GM18873 (cell line): ENCODE results near the gene DKKL1.
"Not testable (repeated sequence)": the region's sequence is repeated elsewhere in the genome, so short reads cannot be mapped to it uniquely, and the experiment has no call there.

Source experiments
- ATAC-seq: cut with Tn5 transposase; IDR thresholded peaks from one replicate; pipeline ENCODE4 v1.9.1; 2021; ENCODE audit warnings: mild to moderate bottlenecking, moderate library complexity, moderate number of reproducible peaks; ENCODE audit not compliant: unreplicated experiment, low FRiP score

Gene DKKL1

DNA sequence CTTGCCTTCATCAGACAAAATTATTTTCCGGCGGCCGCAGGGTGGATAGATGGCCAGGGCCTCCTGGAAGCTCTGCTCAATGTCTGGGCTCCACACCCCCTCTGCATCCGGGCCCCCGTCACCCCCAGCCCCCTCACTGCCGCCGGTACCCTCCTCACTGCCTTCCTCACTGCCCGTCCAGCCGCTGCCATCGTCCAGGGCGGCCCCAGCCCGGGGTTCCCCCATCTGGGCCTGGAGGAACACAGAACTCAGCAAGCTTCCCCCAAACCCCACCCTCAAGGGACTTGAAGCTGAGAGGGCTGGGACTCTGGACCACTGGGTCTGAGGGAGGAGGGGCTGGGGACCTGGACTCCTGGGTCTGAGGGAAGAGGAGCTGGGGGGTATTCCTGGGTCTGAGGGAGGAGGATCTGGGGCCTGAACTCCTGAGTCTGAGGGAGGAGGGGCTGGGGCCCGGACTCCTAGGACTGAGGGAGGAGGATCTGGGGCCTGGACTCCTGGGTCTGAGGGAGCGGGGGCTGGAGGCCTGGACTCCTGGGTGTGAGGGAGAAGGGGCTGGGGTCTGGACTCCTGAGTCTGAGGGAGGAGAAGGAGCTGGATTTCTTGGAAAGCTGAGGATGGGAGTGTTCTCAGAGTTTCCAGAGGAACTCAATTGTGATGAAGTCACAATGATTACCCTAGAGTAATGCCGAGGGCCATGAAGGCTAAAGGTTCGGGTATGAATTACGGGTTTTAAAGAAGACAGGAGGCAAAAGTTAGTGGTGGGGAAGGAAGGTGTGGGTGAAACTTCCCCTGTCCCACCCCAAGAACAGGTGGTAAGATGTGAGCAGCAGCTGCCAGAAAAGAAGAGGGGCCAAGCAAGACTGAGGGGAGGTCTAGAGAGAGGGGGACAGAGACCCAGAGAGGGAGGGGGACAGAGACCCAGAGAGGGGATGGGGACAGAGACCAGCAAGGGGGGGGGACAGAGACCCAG, 3.5 kb upstream of the DKKL1 start:
- ATAC-seq = no peak

DNA sequence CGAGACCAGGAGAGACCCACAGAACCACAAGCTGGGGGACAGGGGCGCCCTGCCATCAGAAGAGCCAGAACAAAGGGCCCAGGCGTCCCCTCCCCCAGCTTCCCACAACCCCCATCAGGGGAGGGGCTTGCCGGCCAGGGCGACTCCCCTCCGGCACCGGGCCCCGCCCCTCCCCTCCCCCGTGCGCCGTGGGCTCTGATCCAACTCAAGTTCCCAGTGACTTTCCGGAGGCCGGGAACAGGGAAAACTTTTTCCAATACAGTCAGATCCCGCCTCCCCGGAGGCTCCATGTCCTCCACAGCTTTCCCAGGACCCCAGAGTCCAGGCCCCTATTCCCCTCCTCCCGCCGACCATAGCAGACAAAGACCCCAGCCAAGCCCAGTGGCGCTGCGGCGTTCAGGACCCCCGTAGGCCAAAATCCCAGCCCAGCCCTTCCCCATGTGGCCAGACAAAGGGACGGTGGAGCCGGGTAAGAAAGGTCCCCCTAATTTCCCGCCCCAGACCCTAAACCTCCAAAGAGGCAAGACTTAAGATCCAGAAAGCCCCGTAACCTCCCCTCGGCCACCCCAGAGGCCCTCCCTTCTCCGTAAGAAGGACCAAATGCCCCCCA, 2.1 kb upstream of the DKKL1 start:
- no peak for ATAC-seq

DNA sequence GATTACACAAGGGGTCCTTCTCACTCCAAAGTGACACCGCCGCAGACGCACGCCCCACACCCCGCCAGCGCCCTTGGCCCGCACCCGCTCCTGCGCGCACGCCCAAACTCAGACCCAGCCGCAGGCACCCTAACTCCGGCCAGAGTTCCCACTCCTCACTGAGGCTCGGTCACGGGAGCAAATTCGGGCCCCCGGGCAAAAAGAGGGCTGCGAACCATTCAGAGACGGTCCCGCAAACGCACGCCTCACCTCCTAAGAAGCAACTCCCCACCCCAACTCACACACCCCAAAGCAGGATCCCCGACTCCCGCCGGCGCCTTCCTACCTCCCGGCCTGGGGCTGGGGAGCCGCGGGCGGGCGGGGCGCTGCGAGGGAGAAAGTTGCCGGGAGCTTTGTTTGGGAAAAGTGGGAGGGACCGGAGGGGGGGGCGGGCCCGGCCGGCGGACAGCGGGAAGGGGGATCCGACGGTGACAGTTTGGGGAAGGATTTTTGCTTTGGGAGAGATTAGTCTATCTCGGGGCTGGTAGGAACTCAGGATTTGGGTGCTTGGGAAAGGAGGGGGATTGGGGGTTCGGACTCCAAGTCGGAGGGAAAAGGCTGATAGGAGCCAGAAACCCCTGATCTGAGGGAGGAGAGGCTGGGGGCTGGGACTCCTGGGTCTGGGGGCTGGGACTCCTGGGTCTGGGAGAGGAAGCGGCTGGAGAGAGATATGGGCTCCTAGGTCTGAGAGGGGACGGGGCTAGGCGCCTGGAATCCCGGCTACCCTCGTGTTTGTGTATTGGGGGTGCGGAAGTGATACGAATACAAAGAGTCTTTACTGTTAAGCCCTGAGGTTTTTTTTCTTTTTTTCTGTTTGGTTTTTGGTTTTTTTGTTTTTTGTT, 1.4 kb upstream of the DKKL1 start, which contains the start of gene TEAD2:
TEAD2 (minus strand) TSS at position 369 of the 881 bp plus-strand sequence. CDS start 2,341 bp downstream, outside the sequence.
- ATAC-seq = no peak

DNA sequence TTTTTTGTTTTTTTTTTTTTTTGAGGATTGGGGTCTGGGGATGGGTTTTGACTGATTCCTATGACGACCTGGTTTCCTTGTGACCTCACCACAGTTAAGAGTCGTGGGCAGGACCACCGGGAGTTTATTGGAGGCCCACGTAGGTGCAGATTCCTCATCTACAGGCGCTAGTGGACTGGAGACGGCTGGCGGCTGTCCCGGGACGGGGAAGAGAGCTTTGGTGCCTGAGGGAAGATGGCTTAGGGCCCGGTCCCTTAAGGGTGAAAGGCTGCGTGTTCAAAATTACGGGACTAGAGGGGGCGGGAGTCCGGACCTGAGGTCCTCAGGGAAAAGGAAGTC, 779 bp upstream of the DKKL1 start:
- no peak for ATAC-seq

DNA sequence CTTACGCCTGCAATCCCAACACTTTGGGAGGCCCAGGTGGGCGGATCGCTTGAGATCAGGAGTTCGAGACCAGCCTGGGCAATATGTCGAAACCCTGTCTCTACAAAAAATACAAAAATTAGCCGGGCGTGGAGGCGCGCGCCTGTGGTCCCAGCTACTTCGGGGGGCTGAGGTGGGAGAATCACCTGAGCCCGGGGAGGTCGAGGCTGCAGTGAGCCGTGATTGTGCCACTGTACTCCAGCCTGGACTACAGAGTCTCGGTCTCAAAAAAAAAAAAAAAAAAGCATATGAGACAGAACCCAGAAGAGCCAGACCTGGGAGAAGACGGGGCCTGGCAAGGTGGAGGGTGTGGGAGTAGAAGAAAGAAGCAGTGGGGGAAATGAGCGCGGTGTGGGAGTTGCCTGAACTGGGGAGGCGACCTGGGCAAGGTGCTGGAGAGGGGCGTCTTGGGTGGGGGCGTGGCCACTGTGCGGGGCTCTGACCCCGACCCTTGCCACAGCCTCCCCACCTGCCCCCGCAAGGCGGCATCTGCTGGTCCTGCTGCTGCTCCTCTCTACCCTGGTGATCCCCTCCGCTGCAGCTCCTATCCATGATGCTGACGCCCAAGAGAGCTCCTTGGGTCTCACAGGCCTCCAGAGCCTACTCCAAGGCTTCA, 533 bp downstream of the DKKL1 start:
- ATAC-seq = no peak

DNA sequence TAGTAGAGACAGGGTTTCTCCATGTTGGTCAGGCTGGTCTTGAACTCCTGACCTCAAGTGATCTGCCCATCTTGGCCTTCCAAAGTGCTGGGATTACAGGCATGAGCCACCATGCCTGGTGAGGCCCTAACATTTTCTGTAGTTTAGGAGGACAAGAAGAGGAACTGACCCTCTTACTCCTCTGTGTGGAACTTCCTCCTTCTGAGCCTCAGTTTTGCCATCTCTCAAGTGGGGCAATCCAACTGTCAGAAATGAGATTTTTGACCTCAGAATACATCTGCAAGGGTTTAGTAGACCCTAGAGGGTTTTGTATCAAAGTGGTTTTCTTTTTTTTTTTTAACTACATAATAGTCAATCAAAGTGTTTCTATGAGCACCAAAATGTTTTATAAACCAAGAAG, 2.4 kb downstream of the DKKL1 start:
- no peak for ATAC-seq

DNA sequence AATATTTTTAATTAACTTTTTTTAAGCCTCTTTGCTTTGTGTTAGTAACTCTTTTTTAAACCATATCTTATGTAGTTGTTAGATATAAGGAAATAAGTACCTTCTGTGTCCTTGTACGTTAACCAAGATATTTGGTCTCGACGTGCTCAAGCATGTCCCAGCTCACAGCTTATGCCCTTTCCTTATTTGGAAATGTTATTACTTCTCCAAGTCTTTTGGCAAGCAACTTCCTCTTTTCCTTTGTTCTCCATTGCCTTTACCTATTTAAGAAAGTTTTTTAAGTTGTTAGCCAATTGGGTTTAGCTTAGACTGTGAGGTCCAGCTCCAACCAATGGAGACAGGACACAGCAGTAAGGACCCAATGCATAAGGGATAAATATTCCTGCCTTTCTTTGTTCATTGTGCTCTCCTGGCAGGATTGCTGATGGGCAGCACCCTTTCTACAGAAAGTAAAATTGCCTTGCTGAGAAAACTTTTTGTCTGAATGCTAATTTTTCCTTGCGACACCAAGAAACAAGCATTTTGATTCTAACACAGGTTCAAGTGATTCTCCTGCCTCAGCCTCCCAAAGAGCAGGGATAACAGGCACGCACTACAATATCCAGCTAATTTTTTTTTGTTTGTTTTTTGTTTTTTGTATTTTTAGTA, 5.2 kb downstream of the DKKL1 start:
- no peak for ATAC-seq

DNA sequence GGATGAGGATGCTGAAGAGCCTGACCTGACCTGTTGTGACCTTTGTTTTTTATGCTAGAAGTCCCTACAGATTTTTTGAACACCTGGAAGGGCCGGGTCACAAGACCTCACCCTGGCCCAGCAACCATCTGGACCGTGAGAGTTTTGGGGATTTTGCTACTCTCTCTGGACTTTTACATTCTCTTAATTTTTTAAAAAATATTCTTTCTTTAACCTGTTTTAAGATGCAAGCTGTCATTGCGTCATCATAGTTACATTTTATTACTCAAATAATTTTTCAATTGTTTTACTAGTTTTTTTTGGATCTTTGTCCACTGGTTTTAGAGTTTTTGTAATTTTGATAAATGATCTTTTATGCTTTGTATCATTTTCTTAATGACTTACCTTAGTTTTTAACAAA, 7.5 kb downstream of the DKKL1 start:
- ATAC-seq = no peak

DNA sequence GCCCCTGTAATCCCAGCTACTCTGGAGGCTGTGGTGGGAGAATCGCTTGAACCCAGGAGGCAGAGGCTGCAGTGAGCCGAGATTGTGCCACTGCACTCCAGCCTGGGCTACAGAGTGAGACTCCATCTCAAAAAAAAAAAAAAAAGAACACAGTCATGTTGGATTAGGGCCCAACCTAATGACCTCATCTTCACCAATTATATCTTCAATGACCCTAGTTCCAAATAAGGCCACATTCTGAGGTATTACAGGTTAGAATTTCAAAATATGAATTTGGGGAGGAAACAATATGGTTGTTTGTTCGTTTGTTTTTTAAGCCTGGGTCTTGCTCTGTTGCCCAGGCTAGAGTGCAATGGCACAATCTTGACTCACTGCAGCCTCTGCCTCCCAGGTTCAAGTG, 9.5 kb downstream of the DKKL1 start:
- ATAC-seq = not testable (repeated sequence)

DNA sequence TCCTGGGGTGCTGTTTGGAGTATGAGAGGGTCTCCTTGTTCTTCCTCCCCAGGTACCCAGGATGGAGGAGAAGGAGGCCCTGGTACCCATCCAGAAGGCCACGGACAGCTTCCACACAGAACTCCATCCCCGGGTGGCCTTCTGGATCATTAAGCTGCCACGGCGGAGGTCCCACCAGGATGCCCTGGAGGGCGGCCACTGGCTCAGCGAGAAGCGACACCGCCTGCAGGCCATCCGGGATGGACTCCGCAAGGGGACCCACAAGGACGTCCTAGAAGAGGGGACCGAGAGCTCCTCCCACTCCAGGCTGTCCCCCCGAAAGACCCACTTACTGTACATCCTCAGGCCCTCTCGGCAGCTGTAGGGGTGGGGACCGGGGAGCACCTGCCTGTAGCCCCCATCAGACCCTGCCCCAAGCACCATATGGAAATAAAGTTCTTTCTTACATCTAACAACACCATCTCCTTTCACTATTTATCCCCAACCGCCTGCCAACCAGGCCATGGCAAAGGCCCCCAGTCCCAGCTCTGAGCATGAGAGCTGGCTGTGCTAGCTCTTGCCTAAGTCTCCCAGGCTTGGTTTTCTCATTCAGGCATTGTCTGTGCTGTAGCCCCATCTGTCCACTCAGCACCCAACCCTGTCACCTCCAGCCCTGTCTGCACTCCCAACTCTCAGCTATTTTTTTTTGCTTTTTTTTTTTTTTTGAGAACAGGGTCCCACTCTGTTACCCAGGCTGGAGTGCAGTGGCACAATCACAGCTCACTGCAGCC, 11.2 kb downstream of the DKKL1 start:
- no peak for ATAC-seq

DNA sequence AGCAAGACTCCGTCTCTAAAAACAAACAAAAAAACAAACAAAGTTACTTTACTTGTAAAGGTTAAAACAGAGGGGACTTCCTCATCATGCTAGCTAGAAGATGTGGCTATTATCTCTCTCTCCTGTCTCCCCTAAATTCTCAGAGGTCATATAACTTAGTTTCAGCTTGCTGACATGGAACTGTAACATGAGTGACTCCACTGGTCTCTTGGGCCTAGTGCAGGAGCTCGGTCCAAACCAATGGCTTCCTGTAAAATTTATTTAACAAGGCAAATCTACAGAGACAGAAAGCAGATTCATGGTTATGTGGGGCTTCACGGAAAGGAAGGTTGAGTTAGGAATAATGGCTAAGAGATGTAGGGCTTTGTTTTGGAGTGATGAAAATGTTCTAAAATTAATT, 14.8 kb downstream of the DKKL1 start:
- ATAC-seq = no peak

DNA sequence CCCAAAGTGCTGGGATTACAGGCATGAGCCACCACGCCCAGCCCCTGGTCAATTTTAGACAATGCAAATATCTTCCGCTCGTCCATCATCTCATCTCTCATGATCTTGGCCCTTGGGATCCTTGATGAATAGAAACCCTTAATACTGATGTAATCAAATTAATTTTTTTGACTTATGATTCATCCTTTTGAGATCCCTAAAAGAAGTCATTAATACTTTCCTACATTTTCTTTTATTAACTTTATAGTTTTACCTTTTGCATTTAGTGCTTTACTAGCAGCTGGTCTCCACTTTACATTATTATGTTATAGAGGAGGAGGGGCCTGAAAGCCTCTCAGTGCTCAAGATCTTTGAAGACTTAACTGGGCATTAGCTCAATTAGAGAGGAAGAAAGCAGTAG, 16.7 kb downstream of the DKKL1 start:
- no peak for ATAC-seq

DNA sequence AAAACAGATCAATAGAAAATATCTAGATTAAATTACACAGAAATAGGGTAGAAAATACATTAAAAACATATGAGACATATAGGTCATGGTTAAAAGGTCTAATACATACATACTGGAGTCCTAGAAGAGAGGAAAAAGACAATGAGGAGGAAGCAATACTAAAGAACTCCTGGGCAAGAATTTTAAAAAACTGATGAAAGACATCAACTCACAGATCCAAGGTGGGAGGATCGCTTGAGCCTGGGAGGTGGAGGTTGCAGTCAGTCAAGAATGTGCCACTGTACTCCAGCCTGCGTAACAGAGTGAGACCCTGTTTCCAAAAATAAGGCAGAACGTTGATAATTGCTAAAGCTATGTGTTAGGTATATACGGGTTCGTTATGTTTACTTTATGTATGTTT, 19.0 kb downstream of the DKKL1 start:
- no peak for ATAC-seq

DNA sequence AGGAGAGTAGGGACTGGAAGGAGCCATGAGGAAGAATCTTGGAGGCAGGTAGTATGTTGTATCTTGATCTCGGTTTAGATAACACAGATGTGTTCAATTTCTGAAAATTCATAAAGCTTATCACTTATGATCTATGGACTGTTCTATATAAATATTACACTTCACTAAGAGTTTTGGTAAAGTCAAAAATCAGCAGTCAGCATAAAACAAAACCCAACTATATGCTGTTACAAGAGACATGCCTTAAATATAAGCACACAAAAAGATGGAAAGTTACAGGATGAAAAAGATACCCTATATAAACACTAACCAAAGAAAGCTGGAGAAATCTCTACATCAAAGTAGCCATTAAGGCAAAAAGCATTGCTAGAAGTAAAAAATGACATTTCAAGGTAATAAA, 19.9 kb downstream of the DKKL1 start:
- ATAC-seq = no peak

DNA sequence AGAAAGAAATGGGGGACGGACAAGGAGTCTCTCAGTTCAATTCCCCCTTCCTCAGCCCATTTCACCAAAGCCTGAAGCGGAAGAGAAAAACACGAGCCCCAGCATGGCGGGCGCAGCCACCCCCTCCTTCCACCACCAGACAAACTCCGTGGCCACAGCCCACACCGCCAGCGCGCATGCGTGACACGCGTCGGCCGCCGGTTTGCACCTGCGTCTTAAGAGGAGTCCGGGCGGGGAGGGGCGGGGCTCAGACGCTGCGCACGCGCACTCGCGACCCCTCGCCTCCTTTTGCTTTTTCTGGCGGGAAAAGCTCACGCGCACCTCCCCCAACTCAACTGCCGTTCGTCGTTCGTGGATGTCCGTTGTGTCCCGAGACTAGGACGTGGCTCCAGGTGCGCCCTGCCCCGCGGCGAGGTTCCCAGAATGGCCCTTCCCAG, 24.3 kb downstream of the DKKL1 start, which contains the start of gene KASH5:
KASH5 (plus strand) TSS at position 314 of the 437 bp plus-strand sequence. CDS start 2,635 bp downstream, outside the sequence.
- ATAC-seq = no peak

DNA sequence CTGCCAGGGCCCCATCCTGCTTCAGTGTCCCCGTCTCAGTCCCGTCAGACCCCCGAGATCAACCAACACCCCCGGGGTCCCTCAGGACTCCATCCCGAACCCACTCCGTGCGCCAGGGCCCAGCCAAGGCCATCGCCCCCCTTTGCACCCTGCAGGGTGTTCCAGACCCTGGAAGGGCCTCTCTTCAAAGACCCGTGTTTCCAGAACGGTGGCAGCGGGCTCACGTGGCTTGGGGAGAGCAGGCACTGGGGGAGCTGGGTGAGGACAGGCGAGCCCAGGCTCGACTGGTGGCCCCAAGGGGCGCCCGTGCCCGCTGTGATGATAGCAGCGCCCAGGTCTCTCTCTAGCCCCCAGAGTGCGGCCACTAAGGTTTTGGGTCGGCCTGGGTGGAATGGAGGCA, 25.7 kb downstream of the DKKL1 start:
- no peak for ATAC-seq

DNA sequence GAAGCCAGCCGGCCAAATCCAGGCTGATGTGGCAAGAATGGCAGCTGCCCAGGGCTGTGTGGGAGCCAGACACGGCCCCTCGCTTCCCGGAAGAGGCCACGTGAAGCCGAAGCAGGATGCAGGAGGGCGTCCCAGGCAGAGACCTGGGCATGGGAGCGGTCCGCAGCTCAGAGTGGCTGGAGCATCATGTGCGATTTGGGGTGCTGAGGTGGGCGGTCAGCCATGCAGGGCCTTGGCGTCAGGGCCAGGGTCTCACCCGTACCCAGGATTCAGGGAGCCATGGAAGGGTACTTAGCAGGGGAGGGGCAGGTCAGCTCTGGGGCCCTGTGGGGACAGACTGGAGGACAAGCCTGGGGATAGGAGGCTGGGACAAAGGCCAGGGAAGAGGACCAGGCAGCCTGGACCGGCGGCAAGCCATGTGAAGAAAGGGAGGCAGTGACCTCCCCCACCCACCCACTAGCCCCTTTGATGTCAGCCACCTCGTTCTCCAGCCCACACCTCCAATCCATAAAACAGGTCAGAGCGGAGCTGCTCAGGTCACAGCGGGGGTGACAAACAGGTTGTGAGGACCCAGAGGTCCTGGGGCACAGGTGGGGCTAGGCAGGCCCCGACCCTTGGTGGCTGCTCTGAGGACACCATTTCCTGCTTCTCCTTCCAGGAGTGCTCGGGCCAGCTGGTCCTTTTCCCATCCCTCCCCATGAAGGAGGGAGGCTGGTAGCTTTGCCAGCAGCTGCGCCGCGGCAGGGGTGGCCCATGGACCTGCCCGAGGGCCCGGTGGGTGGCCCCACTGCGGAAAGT, 26.7 kb downstream of the DKKL1 start:
- ATAC-seq = no peak

DNA sequence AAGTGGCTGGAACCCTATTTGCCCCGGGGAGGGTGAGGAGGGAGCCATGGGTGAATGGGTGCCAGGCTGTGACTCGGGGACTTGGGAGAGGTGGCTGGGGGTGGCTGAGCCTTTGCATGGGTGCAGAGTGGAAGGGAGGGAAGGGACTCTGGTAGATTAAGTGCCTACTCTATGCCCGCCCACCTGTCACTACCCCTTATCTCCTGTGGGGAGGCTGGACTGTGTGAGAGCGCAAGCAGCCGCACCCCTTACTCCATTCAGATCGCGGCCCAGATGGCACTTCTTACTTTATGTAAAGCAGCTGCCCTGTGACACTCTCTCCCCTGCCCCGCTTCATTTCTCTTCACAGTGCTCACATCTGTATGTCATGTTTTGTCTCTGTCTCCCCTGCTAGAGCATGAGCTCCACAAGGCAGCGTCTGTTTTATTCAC, 27.3 kb downstream of the DKKL1 start:
- no peak for ATAC-seq
